ENCODE measurements around the gene COLQ. TPM values are rescaled to one million over a fixed set of nuclear protein-coding genes. Genes with fewer than 3 reads are reported as not detected.

COLQ gene
- 1 to 10 TPM in 2 of 4 donors, under 1 TPM in 2; 0.23 to 3.8 (median 1.1) TPM for total RNA-seq

- peak in 1 of 2 donors; percentile 71 for DNase-seq (ENCODE audit: low spot score in 2 of 2)
- TF ChIP-seq POLR2A (IDR thresholded peaks at IDR 0.05) (no peak), CTCF (IDR thresholded peaks at IDR 0.05) (no peak), EP300 (IDR thresholded peaks at IDR 0.05) (no peak), POLR2AphosphoS5 (IDR thresholded peaks at IDR 0.05) (no peak)
These were observed at the start of gene COLQ for GRCh38 chr3:15521573-15521965. Gene COLQ (minus strand): TSS chr3:15521706. CDS start chr3:15521625, 81 bp downstream.

GRCh38 chr3:15563190-15563589 is 41.7 kb upstream of the COLQ start:
- H3K36me3 ChIP-seq: peaks cover 61% of the 10 kb centered on the region
- no peak for DNase-seq (ENCODE audit: low spot score in 2 of 2)
- H3K4me3 ChIP-seq: no peak overlapping the region
- no peaks in the 10 kb centered on the region for H3K27me3 ChIP-seq
- H3K9me3 ChIP-seq: no peaks in the 10 kb centered on the region
- WGBS: 50% methylated on average over 1 of the region's 1 CpG
- no peak overlapping the region for H3K27ac ChIP-seq
- TF ChIP-seq EP300 (IDR thresholded peaks at IDR 0.05): no peak
- H3K4me1 ChIP-seq: no peaks in the 10 kb centered on the region

More at GRCh38 chr3:15521573-15521965, at the start of gene COLQ:
- Histone ChIP-seq H3K4me3 (no peak within 1 kb of the TSS), H3K27me3 (no peaks in the 10 kb centered on the region), H3K36me3 (no peaks in the 10 kb centered on the region), H3K4me1 (no peaks in the 10 kb centered on the region), H3K9me3 (no peaks in the 10 kb centered on the region), H3K27ac (no peak within 1 kb of the TSS)
- WGBS: 74% methylated on average over 6 of the region's 6 CpGs

- no peaks in the 10 kb centered on the region for H3K9me3 ChIP-seq
- no peak for DNase-seq (ENCODE audit: low spot score in 2 of 2)
- no peaks in the 10 kb centered on the region for H3K27me3 ChIP-seq
- no peak overlapping the region for H3K4me3 ChIP-seq
- H3K36me3 ChIP-seq: peaks cover 55% of the 10 kb centered on the region
- TF ChIP-seq POLR2AphosphoS5 (IDR thresholded peaks at IDR 0.05) (no peak), CTCF (IDR thresholded peaks at IDR 0.05) (no peak), EP300 (IDR thresholded peaks at IDR 0.05) (no peak), POLR2A (IDR thresholded peaks at IDR 0.05) (no peak)
- H3K27ac ChIP-seq: no peak overlapping the region
- WGBS: 78% methylated on average over 5 of the region's 5 CpGs
- no peaks in the 10 kb centered on the region for H3K4me1 ChIP-seq
These were observed 41.1 kb upstream of the COLQ start for GRCh38 chr3:15562560-15562959.

GRCh38 chr3:15558581-15558980 is 37.1 kb upstream of the COLQ start:
- Histone ChIP-seq H3K4me3 (no peak overlapping the region), H3K27me3 (no peaks in the 10 kb centered on the region), H3K9me3 (no peaks in the 10 kb centered on the region), H3K36me3 (peaks cover 31% of the 10 kb centered on the region), H3K4me1 (no peaks in the 10 kb centered on the region), H3K27ac (no peak overlapping the region)
- WGBS: 88% methylated on average over 9 of the region's 9 CpGs
- TF ChIP-seq CTCF (IDR thresholded peaks at IDR 0.05) (no peak), POLR2AphosphoS5 (IDR thresholded peaks at IDR 0.05) (no peak), POLR2A (IDR thresholded peaks at IDR 0.05) (no peak), EP300 (IDR thresholded peaks at IDR 0.05) (no peak)
- no peak for DNase-seq (ENCODE audit: low spot score in 2 of 2)

GRCh38 chr3:15557511-15557946 is 36.0 kb upstream of the COLQ start:
- peaks cover 21% of the 10 kb centered on the region for H3K36me3 ChIP-seq
- TF ChIP-seq CTCF (IDR thresholded peaks at IDR 0.05): peak; percentile 47 to 57
- TF ChIP-seq POLR2A (IDR thresholded peaks at IDR 0.05): no peak

GRCh38 chr3:15556512-15556911 is 35.0 kb upstream of the COLQ start:
- no peak for DNase-seq (ENCODE audit: low spot score in 2 of 2)
- WGBS: 74% methylated on average over 2 of the region's 2 CpGs

More at GRCh38 chr3:15557511-15557946, 36.0 kb upstream of the COLQ start:
- no peaks in the 10 kb centered on the region for H3K27me3 ChIP-seq
- no peak overlapping the region for H3K4me3 ChIP-seq
- no peaks in the 10 kb centered on the region for H3K4me1 ChIP-seq
- H3K9me3 ChIP-seq: no peaks in the 10 kb centered on the region
- no peak for DNase-seq (ENCODE audit: low spot score in 2 of 2)
- WGBS: 6% methylated on average over 3 of the region's 3 CpGs
- H3K27ac ChIP-seq: no peak overlapping the region

More at GRCh38 chr3:15556512-15556911, 35.0 kb upstream of the COLQ start:
- Histone ChIP-seq H3K4me1 (no peaks in the 10 kb centered on the region), H3K36me3 (peaks cover 22% of the 10 kb centered on the region), H3K9me3 (no peaks in the 10 kb centered on the region), H3K4me3 (no peak overlapping the region), H3K27ac (no peak overlapping the region), H3K27me3 (no peaks in the 10 kb centered on the region)
- TF ChIP-seq EP300 (IDR thresholded peaks at IDR 0.05) (no peak), CTCF (IDR thresholded peaks at IDR 0.05) (no peak)
